SJCRH30 (cell line): ENCODE results near the gene MMP7. TPM values are rescaled to one million over a fixed set of nuclear protein-coding genes. Genes with fewer than 3 reads are reported as not detected.
A peak's percentile ranks its signal among the peaks of the same experiment; 100 is the strongest.

Source experiments
- DNase-seq, 2 experiments: peaks; one replicate each; pipeline ENCODE4 v3.0.0-alpha.2; 2015 to 2020
- H3K27ac ChIP-seq: fragments of 250-450 bp; sonication (Bioruptor Pico); 2 replicates; pipeline ENCODE4 v1.5.1; 2020; ENCODE audit warnings: mild to moderate bottlenecking, moderate library complexity
- H3K27me3 ChIP-seq: fragments of 250-450 bp; sonication (Bioruptor Pico); 2 replicates; pipeline ENCODE4 v1.5.1; 2020; ENCODE audit warnings: mild to moderate bottlenecking, moderate library complexity
- H3K36me3 ChIP-seq: fragments of 250-450 bp; sonication (Bioruptor Pico); 2 replicates; pipeline ENCODE4 v1.5.1; 2020; ENCODE audit warnings: mild to moderate bottlenecking, moderate library complexity
- H3K4me1 ChIP-seq: fragments of 250-450 bp; sonication (Bioruptor Pico); 2 replicates; pipeline ENCODE4 v1.5.1; 2020; ENCODE audit warnings: mild to moderate bottlenecking, moderate library complexity
- H3K4me3 ChIP-seq: fragments of 250-450 bp; sonication (Bioruptor Pico); 2 replicates; pipeline ENCODE4 v1.5.1; 2020; ENCODE audit warnings: mild to moderate bottlenecking, moderate library complexity
- H3K9me3 ChIP-seq: fragments of 250-450 bp; sonication (Bioruptor Pico); replicated peaks from 2 replicates; pipeline ENCODE4 v1.5.1; 2020; ENCODE audit warnings: mild to moderate bottlenecking, moderate library complexity
- total RNA-seq: library from RNA; depleted of rRNA; stranded (reverse); fragments of >200 nt; shearing (Covaris generic); gene quantifications from 2 replicates; pipeline ENCODE4 v1.2.3, GENCODE V29; 2014; rRNA removed

MMP7 gene, protein sequence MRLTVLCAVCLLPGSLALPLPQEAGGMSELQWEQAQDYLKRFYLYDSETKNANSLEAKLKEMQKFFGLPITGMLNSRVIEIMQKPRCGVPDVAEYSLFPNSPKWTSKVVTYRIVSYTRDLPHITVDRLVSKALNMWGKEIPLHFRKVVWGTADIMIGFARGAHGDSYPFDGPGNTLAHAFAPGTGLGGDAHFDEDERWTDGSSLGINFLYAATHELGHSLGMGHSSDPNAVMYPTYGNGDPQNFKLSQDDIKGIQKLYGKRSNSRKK
- not detected in 2 replicates for total RNA-seq

DNA sequence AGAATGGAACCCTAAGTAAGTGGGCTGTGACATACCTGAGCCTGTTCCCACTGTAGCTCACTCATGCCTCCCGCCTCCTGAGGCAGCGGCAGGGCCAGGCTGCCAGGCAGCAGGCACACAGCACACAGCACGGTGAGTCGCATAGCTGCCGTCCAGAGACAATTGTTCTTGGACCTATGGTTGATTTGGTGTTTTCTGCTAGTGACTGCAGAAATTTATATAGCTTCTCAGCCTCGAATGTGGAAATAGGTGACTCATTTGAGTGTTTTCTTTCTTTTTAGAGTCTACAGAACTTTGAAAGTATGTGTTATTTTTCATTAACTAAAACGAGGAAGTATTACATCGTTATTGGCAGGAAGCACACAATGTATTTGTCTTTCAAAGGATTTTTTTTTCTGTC lies at the start of gene MMP7:
Gene MMP7 (minus strand): TSS at position 190 of the 400 bp plus-strand sequence. CDS start 47 bp downstream, at position 143.
- DNase-seq = no peak
- no peaks in the 10 kb centered on the region for H3K27me3 ChIP-seq
- H3K4me1 ChIP-seq = no peaks in the 10 kb centered on the region
- H3K9me3 ChIP-seq = no peaks in the 10 kb centered on the region
- no peak within 1 kb of the TSS for H3K27ac ChIP-seq
- no peaks in the 10 kb centered on the region for H3K36me3 ChIP-seq
- no peak within 1 kb of the TSS for H3K4me3 ChIP-seq

DNA sequence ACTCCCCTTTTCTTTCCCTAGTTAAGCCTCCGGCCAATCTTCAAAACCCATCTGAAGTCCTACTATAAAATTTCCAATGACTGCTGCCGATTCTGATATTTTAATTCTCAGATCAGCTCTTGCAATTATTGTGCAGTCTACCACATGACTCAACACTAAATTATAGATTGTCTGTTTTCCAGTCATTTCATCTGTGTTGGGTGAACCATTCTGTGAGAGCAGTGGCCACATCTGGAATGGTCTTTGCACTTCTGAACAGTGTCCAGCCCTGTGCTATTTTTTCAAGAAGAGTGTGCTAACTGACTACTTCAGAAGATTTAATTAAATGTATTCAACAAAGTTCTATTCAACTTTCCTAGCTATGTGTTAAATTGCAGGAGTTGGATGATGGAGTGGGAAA lies 47.2 kb upstream of the MMP7 start:
- Histone ChIP-seq H3K27ac (no peak overlapping the region), H3K4me1 (no peaks in the 10 kb centered on the region), H3K36me3 (no peaks in the 10 kb centered on the region), H3K27me3 (no peaks in the 10 kb centered on the region), H3K9me3 (no peaks in the 10 kb centered on the region), H3K4me3 (no peak overlapping the region)
- DNase-seq = no peak

DNA sequence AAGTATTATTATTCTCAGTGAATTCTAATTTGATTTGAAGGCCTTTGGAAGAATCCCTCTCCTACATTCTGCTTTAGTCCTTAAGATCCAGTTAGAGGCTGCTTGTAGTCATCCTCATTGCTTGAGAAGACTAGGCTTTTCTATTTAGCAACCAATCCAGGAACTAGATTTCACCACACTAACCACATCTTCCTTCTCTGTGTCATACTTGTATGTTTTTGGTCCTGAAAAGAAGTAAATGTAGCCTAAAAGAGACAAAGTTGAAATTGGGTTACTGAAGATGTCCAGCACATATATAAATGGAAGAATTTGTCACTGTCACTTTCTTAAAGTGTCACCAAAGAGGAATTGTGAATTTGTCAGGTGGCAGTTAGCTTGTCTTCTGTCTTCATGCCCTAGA lies 46.6 kb upstream of the MMP7 start:
- Histone ChIP-seq H3K27ac (no peak overlapping the region), H3K36me3 (no peaks in the 10 kb centered on the region), H3K27me3 (no peaks in the 10 kb centered on the region), H3K4me1 (no peaks in the 10 kb centered on the region), H3K4me3 (no peak overlapping the region), H3K9me3 (no peaks in the 10 kb centered on the region)
- DNase-seq = no peak

DNA sequence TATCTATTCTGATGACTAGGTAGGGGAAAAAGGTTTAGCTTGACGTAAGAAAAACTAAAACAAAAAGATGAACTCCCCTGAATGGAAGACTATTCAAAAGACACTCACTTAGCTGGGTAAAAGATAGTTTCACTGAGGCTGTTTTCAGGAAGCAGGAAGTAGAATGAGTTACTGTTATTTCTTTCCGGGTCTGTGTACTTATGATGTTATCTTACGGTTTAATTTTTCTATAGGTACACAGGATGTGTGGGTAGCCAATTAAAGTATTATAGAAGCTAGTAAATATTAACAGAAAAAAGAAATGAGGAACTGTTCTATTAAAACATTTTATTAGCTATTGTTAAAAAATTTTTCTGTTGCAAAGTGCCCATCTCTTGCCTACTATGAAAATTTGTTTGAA lies 45.8 kb upstream of the MMP7 start:
- DNase-seq = no peak
- no peaks in the 10 kb centered on the region for H3K9me3 ChIP-seq
- H3K27ac ChIP-seq = no peak overlapping the region
- no peaks in the 10 kb centered on the region for H3K4me1 ChIP-seq
- H3K27me3 ChIP-seq = no peaks in the 10 kb centered on the region
- H3K4me3 ChIP-seq = no peak overlapping the region
- H3K36me3 ChIP-seq = no peaks in the 10 kb centered on the region

DNA sequence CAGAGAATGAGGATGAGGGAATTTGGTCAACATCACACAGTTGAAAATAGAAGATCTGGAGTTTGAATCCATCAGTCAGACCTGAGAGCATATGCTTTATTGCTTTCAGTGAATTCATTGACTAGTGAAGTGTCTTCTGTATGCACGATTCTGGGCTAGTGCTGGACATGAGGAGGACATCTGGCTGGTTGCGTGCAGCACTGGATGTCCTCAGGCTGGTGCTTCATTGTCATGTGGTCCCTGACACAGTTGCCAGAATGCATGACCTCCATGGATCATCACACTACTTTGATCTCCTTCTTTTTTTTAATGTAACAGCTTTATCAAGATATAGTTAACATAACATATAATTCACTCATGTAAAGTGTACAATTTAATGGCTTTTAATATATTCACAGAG lies 44.5 kb upstream of the MMP7 start:
- Histone ChIP-seq H3K9me3 (no peaks in the 10 kb centered on the region), H3K4me1 (no peaks in the 10 kb centered on the region), H3K36me3 (no peaks in the 10 kb centered on the region), H3K4me3 (no peak overlapping the region), H3K27me3 (no peaks in the 10 kb centered on the region), H3K27ac (no peak overlapping the region)
- no peak for DNase-seq

DNA sequence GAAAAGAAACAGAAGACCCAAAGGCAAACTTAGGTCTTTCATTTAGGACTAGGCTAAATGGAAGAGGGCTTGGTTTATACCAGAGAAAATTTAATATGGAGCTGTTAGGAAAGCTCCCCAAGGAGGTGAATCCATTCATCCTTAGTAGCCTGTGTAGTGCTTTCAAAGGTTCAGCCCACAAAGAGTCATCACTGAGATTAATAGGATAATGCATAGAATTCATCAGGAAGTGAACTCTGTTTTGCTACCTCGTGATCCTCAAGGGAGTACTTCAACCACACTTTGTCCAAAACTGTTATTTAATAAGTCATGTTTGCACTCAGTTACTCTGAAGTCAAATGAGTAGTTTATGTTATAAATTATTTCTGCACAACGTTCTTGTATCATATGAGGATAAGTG lies 43.3 kb upstream of the MMP7 start:
- Histone ChIP-seq H3K4me1 (no peaks in the 10 kb centered on the region), H3K4me3 (no peak overlapping the region), H3K27me3 (no peaks in the 10 kb centered on the region), H3K9me3 (no peaks in the 10 kb centered on the region), H3K36me3 (no peaks in the 10 kb centered on the region), H3K27ac (no peak overlapping the region)
- DNase-seq = peak in 1 of 2 experiments; percentile 12

DNA sequence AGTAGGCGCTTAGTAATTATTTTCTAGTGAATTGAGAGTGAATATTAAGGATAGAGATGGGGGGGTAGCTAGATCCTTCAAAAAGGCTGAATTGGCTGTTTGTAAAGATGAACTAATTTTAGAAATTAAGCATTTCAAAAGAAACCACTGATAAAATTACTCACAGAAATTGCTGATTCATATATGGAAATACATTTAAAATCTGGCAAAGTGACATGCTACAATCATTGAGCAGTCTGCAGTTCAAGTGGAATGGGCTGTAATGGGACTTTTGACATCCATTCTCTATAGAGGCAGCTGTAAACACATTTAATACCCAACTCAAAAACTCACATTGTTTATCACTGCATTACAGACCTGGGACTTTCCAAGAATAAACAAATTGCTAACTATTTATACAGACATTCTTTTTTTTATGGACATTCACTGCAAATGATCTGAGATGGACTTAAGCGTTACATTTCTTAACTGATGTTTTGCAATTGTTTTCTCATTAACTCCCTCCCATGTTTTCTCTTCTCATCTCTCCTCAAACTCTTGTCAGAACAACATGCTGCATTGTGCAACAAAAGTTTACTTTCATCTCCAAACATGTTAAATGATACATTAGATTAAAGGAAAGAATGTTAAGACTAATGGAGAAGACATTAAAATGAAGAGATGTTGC lies 42.1 kb upstream of the MMP7 start:
- no peaks in the 10 kb centered on the region for H3K27me3 ChIP-seq
- H3K36me3 ChIP-seq = no peaks in the 10 kb centered on the region
- H3K27ac ChIP-seq = no peak overlapping the region
- no peak overlapping the region for H3K4me3 ChIP-seq
- no peak for DNase-seq
- H3K4me1 ChIP-seq = no peaks in the 10 kb centered on the region
- H3K9me3 ChIP-seq = no peaks in the 10 kb centered on the region

DNA sequence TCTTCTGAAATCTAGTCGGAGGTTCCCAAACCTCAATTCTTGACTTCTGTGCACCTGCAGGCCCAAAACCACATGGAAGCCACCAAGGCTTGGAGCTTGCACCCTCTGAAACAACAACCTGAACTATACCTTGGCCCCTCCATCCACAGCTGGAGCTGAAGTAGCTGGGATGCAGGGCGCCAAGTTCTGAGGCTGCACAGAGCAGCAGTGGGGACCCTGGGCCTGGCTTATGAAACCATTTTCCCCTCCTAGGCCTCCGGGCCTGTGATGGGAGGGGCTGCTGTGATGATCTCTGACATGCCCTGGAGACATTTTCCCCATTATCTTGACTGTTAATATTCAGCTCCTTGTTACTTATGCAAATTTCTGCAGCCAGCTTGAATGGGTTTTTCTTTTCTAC lies 38.3 kb upstream of the MMP7 start:
- Histone ChIP-seq H3K4me1 (no peaks in the 10 kb centered on the region), H3K27me3 (no peaks in the 10 kb centered on the region)

DNA sequence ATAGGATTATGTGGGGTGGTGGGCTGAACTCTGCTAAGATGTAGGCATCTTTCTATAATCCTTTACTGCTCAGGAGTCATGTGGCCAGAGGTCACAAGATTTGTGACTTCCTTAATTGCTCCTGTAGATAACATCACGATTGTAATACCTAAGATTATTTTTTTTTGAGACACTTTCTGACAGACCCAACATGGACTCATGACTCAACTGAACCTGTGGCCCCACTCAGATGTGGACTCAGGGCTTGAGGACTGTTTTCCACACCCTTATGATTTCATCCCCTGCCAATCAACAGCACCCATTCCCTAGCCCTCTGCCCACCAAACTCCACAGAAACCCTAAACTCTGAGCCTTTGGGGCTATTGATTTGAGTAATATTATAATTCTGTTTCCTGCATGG lies 35.6 kb upstream of the MMP7 start:
- Histone ChIP-seq H3K4me3 (no peak overlapping the region), H3K36me3 (no peaks in the 10 kb centered on the region), H3K27ac (no peak overlapping the region), H3K4me1 (no peaks in the 10 kb centered on the region), H3K9me3 (no peaks in the 10 kb centered on the region), H3K27me3 (no peaks in the 10 kb centered on the region)
- no peak for DNase-seq

More for the DNA sequence above, 38.3 kb upstream of the MMP7 start:
- H3K4me3 ChIP-seq = no peak overlapping the region
- H3K27ac ChIP-seq = no peak overlapping the region
- no peak for DNase-seq
- no peaks in the 10 kb centered on the region for H3K9me3 ChIP-seq
- no peaks in the 10 kb centered on the region for H3K36me3 ChIP-seq

DNA sequence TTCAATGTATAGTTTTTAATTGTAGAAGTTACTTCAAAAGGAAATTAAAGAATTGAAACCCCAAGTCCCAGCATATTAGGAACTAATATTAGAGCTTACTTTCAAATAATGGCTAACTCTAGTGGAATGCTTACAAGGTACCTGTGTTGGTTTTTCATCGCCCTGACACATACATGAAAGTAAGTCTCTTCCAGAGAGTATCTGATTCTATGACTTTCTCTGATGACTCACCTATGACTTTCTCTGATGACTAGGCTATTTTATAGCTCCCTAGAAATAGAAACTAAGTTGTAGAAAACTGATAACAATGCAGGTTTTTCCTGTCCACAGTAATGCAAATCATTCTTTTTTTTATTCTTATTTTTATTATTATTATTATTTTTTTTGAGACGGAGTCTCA lies 33.6 kb upstream of the MMP7 start:
- Histone ChIP-seq H3K9me3 (no peaks in the 10 kb centered on the region), H3K27me3 (no peaks in the 10 kb centered on the region), H3K27ac (no peak overlapping the region), H3K4me3 (no peak overlapping the region), H3K36me3 (no peaks in the 10 kb centered on the region), H3K4me1 (no peaks in the 10 kb centered on the region)
- no peak for DNase-seq

DNA sequence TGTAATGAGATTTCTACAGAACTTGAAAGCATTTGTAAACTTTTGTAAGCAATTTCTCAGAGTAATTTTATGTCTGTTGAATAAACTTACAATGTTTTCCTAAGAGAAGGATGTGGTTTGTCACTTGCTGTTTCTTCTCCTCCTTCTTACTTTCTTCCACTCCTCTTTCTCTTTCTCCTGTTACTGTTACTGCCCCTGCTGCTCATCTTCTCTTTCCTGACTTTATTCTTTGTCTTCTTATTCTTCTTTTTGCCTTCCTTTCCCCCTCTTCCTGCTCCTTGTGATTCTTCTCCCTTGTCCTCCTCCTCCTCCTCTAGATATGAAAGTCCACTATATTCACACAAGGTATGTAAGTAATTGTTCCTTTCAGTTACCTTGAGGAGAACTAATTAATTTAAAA lies 31.1 kb upstream of the MMP7 start:
- Histone ChIP-seq H3K9me3 (no peaks in the 10 kb centered on the region), H3K4me1 (no peaks in the 10 kb centered on the region), H3K36me3 (no peaks in the 10 kb centered on the region), H3K27me3 (no peaks in the 10 kb centered on the region), H3K4me3 (no peak overlapping the region), H3K27ac (no peak overlapping the region)
- DNase-seq = no peak

DNA sequence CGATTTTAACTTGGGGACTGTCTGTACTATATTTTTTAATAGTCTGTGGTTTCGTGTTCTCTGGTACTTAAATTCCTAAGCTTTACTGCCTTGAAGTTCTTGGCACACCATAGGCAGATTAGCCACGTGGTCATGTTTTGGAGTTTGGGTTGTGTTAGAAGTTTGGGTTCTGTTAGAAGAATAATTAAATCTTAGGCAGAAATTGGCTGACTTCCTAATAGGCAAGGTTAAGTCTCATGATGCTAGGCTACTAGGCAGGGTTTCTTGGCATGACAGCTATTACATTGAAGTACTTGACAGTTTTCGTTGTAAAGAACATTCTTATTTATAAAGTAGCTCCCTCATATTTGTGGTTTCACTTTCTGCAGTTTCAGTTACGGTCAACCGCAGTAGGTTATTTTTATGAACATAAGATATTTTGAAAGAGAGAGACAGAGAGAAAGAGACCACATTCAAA lies 30.0 kb upstream of the MMP7 start:
- Histone ChIP-seq H3K27ac (no peak overlapping the region), H3K9me3 (no peaks in the 10 kb centered on the region), H3K27me3 (no peaks in the 10 kb centered on the region), H3K36me3 (no peaks in the 10 kb centered on the region), H3K4me3 (peak overlapping the region; percentile 28), H3K4me1 (no peaks in the 10 kb centered on the region)
- DNase-seq = peak in 1 of 2 experiments; percentile 12

DNA sequence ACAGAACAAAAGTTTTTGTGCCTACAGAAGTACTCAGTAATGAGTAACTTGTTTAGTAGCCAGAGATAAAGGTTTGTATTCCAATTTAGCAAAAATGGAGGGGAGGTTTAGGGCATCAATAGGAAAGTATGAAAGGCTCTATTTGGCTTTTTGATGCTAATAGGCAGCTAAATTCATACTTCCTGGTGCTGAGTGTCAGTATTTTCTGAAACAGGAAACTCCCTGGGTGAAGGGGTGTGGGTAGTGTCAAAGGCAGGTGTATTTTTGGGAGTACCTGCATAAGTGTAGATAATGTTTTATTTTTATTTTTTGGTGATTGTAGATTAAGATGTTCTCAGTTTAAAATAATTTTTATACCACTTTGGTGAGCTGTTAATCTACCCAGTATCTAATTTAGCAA lies 29.3 kb upstream of the MMP7 start:
- Histone ChIP-seq H3K27ac (no peak overlapping the region), H3K36me3 (no peaks in the 10 kb centered on the region), H3K4me1 (no peaks in the 10 kb centered on the region), H3K27me3 (no peaks in the 10 kb centered on the region), H3K4me3 (no peak overlapping the region), H3K9me3 (no peaks in the 10 kb centered on the region)
- DNase-seq = no peak

DNA sequence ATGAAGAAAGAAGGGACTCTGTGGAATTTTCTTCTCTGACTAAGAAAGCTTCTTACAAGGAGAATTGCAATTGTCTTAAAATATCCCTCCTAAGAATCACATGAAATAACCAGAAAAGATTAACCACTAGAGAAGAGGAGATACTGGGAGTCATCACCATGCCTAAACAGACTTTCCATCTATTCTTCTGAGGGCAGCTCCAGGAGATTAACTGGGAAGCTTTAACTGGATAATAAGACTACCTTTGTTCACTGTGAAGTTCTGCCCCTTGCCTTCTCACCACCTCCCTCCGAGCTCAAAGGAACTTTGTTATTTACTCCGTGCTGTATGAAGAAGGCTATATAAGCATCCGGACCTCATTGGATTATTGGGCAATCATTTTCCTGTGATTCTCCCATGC lies 24.5 kb upstream of the MMP7 start:
- no peak for DNase-seq
- no peaks in the 10 kb centered on the region for H3K9me3 ChIP-seq
- H3K4me3 ChIP-seq = no peak overlapping the region
- H3K27ac ChIP-seq = no peak overlapping the region
- H3K4me1 ChIP-seq = no peaks in the 10 kb centered on the region
- H3K27me3 ChIP-seq = no peaks in the 10 kb centered on the region
- H3K36me3 ChIP-seq = no peaks in the 10 kb centered on the region

DNA sequence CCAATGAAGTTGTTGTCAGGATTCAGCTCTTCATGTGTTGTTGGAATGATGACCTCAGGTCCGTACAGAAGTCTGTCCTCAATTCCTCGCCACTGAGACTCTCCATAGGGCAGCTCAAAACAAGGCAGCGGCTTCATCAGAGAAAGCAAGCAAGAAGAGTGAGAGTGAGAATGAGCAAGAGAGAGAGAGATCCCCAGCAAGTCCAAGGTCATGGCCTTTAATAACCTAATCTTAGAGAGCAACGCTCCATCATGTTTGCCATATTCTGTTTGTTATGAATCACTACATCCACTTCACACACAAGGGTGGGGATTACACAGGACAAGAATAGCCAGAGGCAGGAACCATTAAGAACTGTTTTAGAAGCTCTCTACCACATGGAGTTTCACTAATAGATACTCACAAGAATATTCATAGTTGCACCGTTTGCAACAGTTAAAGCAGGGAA lies 23.3 kb upstream of the MMP7 start:
- Histone ChIP-seq H3K4me3 (no peak overlapping the region), H3K9me3 (no peaks in the 10 kb centered on the region), H3K27ac (no peak overlapping the region), H3K4me1 (no peaks in the 10 kb centered on the region), H3K27me3 (no peaks in the 10 kb centered on the region), H3K36me3 (no peaks in the 10 kb centered on the region)
- DNase-seq = no peak
